Measurements from ENCODE around the gene PEG3. TPM values are rescaled to one million over a fixed set of nuclear protein-coding genes. Genes with fewer than 3 reads are reported as not detected.

Gene PEG3
- total and polyA plus RNA-seq, 2 of the 4 experiments (the other 2 are of a cell fraction): not detected

DNA sequence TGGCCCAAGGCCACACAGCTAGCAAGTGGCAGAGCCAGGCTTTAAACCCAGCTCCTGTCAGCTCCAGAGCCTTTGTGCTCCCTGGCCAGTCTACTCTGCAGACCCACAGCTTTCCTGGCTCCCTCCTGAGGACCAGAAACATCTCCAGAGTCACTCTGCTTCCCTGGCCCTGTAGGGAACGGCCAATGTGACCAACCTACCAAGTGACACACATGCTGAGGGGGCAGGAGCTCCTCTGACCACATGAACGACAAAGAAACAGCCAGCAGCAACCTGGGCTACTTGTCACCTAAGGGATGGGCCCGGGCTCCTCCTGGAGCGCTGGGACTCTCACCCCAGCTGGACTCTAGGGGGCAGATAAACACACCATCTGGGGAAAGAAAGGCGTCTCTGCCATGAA is 19.3 kb downstream of the PEG3 start:
- TF ChIP-seq RCOR1 (IDR thresholded peaks at IDR 0.05; ENCODE audit: insufficient replicate concordance, low read length) (no peak), RAD21 (IDR thresholded peaks at IDR 0.05; ENCODE audit: low read length) (no peak), POLR2A (IDR thresholded peaks at IDR 0.05; ENCODE audit: low read depth, low read length) (no peak), MAZ (IDR thresholded peaks at IDR 0.05; ENCODE audit: borderline replicate concordance, low read depth, low read length) (no peak), FOS (IDR thresholded peaks at IDR 0.05; ENCODE audit: low read depth, low read length) (no peak), BHLHE40 (IDR thresholded peaks at IDR 0.05; ENCODE audit: low read depth, low read length) (no peak), CHD1 (IDR thresholded peaks at IDR 0.05; ENCODE audit: low read depth, low read length) (no peak), CEBPB (IDR thresholded peaks at IDR 0.05; ENCODE audit: low read depth, low read length) (no peak), MXI1 (IDR thresholded peaks at IDR 0.05; ENCODE audit: borderline replicate concordance, low read depth, low read length) (no peak), SMC3 (IDR thresholded peaks at IDR 0.05; ENCODE audit: low read depth, low read length) (no peak), RFX5 (IDR thresholded peaks at IDR 0.05; ENCODE audit: low read depth, low read length) (no peak), USF2 (IDR thresholded peaks at IDR 0.05; ENCODE audit: low read depth, low read length) (no peak), MAFK (IDR thresholded peaks at IDR 0.05; ENCODE audit: low read depth, low read length) (no peak)
- TF ChIP-seq, protein P1, sequence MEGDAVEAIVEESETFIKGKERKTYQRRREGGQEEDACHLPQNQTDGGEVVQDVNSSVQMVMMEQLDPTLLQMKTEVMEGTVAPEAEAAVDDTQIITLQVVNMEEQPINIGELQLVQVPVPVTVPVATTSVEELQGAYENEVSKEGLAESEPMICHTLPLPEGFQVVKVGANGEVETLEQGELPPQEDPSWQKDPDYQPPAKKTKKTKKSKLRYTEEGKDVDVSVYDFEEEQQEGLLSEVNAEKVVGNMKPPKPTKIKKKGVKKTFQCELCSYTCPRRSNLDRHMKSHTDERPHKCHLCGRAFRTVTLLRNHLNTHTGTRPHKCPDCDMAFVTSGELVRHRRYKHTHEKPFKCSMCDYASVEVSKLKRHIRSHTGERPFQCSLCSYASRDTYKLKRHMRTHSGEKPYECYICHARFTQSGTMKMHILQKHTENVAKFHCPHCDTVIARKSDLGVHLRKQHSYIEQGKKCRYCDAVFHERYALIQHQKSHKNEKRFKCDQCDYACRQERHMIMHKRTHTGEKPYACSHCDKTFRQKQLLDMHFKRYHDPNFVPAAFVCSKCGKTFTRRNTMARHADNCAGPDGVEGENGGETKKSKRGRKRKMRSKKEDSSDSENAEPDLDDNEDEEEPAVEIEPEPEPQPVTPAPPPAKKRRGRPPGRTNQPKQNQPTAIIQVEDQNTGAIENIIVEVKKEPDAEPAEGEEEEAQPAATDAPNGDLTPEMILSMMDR (conservative IDR thresholded peaks at IDR 0.05; ENCODE audit: low read depth, low read length): no peak
- TF ChIP-seq, protein P2, sequence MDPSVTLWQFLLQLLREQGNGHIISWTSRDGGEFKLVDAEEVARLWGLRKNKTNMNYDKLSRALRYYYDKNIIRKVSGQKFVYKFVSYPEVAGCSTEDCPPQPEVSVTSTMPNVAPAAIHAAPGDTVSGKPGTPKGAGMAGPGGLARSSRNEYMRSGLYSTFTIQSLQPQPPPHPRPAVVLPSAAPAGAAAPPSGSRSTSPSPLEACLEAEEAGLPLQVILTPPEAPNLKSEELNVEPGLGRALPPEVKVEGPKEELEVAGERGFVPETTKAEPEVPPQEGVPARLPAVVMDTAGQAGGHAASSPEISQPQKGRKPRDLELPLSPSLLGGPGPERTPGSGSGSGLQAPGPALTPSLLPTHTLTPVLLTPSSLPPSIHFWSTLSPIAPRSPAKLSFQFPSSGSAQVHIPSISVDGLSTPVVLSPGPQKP (IDR thresholded peaks at IDR 0.05; ENCODE audit: borderline replicate concordance, low read depth, low read length): no peak
- H2BK5ac ChIP-seq (ENCODE audit: low read depth, low read length, poor library complexity, severe bottlenecking): no peak overlapping the region
- H4K20me1 ChIP-seq (ENCODE audit: insufficient read depth, low read length): no peaks in the 10 kb centered on the region
- in situ Hi-C loops (cut with MboI; ENCODE audit: low sequenced_read_pairs): no loop called here
- H3K9ac ChIP-seq (ENCODE audit: low read depth, low read length): no peak overlapping the region
- dilution Hi-C loops (cut with HindIII; ENCODE audit: low sequenced_read_pairs, unreplicated experiment): no loop called here
- H3K18ac ChIP-seq (ENCODE audit: low read depth, low read length): no peak overlapping the region
- ChIA-PET POLR2A (ENCODE audit: unreplicated experiment) (no interaction called here), CTCF (no interaction called here)
- no CpG with 5 or more reads among the region's 5 CpGs for whole genome bisulfite sequencing, 2 experiments (ENCODE audit: extremely low coverage in 2 of 2, insufficient read length in 1 of 2)
- H3K9me3 ChIP-seq (ENCODE audit: control insufficient read depth, insufficient read depth, low read length): peaks cover 62% of the 10 kb centered on the region
- H3K79me1 ChIP-seq (ENCODE audit: low read depth in 1 of 2, low read length in 2 of 2): no peaks in the 10 kb centered on the region
- intact Hi-C loops (cut with micrococcal nuclease): no loop called here
- H2AK5ac ChIP-seq (ENCODE audit: low read depth, low read length): no peak overlapping the region
- H2AK9ac ChIP-seq (replicated peaks; ENCODE audit: low read depth, low read length, poor library complexity): no peak overlapping the region
- no peak overlapping the region for H3K4ac ChIP-seq (ENCODE audit: low read depth, low read length)
- no peak overlapping the region for H3K27ac ChIP-seq (ENCODE audit: insufficient read depth, low read length)
- H2AFZ ChIP-seq (replicated peaks; ENCODE audit: low read length, poor library complexity): no peak overlapping the region
- no peaks in the 10 kb centered on the region for H3K9me1 ChIP-seq (ENCODE audit: insufficient read depth, low read length)
- no peak overlapping the region for H3K4me2 ChIP-seq (ENCODE audit: low read depth, low read length)
- H3K27me3 ChIP-seq (ENCODE audit: control insufficient read depth, insufficient read depth, low read length): no peaks in the 10 kb centered on the region
- H3K4me1 ChIP-seq (ENCODE audit: control insufficient read depth, insufficient read depth, low read length): no peaks in the 10 kb centered on the region
- no TSS peak for BruUV-seq (replicated peaks)
- DNase-seq (no peak), ATAC-seq (ENCODE audit: low read depth) (no peak)
- H2BK120ac ChIP-seq (ENCODE audit: low read depth, low read length): no peak overlapping the region
- no peak overlapping the region for H2BK15ac ChIP-seq (ENCODE audit: low read depth, low read length)
- no peak overlapping the region for H3K23ac ChIP-seq (ENCODE audit: low read depth, low read length)
- H3K36me3 ChIP-seq (ENCODE audit: control insufficient read depth, insufficient read depth, low read length): no peaks in the 10 kb centered on the region
- no peak overlapping the region for H4K8ac ChIP-seq (ENCODE audit: low read depth in 2 of 2, low read length in 2 of 2)
- H2BK20ac ChIP-seq (ENCODE audit: low read depth, low read length): no peak overlapping the region
- H3K14ac ChIP-seq (replicated peaks; ENCODE audit: low read depth, low read length): no peak overlapping the region
- H4K5ac ChIP-seq (ENCODE audit: low read depth, low read length): no peak overlapping the region
- no peak overlapping the region for H4K91ac ChIP-seq (ENCODE audit: insufficient read depth, low read depth, low read length)
- no peak overlapping the region for H3K4me3 ChIP-seq (ENCODE audit: insufficient read depth, low read depth, low read length)
- H3K56ac ChIP-seq (ENCODE audit: extremely low read depth, insufficient read depth, low read length): no peak overlapping the region

All from IMR-90 (cell line).